ENCODE results near the gene TIMM50. TPM values are rescaled to one million over a fixed set of nuclear protein-coding genes. Genes with fewer than 3 reads are reported as not detected.
A peak's percentile ranks its signal among the peaks of the same experiment; 100 is the strongest.

Gene TIMM50
- total RNA-seq, 6 experiments from 2014 or later = 28.1 to 48.1 (median 31.3) TPM

DNA sequence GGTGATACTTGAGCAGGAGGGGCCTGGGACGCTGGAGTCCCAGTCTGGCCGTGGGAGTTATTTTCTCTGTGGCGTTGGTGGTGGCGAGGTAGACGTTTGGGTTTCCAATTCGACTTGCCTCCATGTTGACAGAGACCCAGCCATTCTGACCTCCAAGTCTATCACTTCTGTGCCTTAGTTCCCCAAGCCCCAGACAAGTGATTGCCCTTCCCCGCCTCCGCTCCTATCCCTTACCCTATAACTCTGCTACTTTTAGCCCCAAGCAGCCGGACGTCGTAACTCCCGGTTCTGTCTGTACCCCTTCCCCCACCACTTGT, 549 bp downstream of the TIMM50 start:
- Histone ChIP-seq H3K4me1 (peaks cover 0 to 9% (median 3%) of the 10 kb centered on the region in 4 donors), H3K4me3 (peak overlapping the region; percentile 72 to 91 (median 82)), H3K9me3 (no peaks in the 10 kb centered on the region), H3K36me3 (peaks cover 0 to 14% (median 3%) of the 10 kb centered on the region in 4 donors), H3K27ac (peak overlapping the region; percentile 66 to 78 (median 69)), H3K27me3 (no peaks in the 10 kb centered on the region)
- 4% methylated on average over 8 of the region's 12 CpGs for WGBS (ENCODE audit: insufficient coverage, low coverage, low lambda C conversion rate, missing lambda C conversion rate)
- TF ChIP-seq, protein P1, sequence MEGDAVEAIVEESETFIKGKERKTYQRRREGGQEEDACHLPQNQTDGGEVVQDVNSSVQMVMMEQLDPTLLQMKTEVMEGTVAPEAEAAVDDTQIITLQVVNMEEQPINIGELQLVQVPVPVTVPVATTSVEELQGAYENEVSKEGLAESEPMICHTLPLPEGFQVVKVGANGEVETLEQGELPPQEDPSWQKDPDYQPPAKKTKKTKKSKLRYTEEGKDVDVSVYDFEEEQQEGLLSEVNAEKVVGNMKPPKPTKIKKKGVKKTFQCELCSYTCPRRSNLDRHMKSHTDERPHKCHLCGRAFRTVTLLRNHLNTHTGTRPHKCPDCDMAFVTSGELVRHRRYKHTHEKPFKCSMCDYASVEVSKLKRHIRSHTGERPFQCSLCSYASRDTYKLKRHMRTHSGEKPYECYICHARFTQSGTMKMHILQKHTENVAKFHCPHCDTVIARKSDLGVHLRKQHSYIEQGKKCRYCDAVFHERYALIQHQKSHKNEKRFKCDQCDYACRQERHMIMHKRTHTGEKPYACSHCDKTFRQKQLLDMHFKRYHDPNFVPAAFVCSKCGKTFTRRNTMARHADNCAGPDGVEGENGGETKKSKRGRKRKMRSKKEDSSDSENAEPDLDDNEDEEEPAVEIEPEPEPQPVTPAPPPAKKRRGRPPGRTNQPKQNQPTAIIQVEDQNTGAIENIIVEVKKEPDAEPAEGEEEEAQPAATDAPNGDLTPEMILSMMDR (IDR thresholded peaks at IDR 0.05) = no peak
- TF ChIP-seq POLR2A (IDR thresholded peaks at IDR 0.05) = no peak
- no peak for DNase-seq
- intact Hi-C loops (cut with DNase I) = no loop called here
- no peak for ATAC-seq

DNA sequence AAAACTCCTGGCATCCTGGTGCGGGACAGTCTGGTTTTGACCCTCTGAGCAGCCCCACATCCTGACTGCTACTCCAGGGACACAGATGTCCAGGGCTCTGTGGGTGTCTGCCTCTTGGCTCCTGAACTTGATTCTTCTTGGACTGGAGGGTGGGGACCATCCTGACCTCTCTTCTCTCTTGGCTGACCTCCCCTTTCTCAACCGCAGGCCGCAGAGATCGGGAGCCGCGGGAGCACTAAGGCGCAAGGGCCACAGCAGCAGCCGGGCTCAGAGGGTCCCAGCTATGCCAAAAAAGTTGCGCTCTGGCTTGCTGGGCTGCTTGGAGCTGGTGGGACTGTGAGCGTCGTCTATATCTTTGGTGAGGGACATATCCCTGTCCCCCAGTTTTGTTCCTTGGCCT, 1.0 kb downstream of the TIMM50 start:
- ATAC-seq (no peak), DNase-seq (no peak)
- peak overlapping the region; percentile 72 to 91 (median 82) for H3K4me3 ChIP-seq
- H3K27me3 ChIP-seq = no peaks in the 10 kb centered on the region
- WGBS (ENCODE audit: insufficient coverage, low coverage, low lambda C conversion rate, missing lambda C conversion rate) = 59% methylated on average over 4 of the region's 11 CpGs
- intact Hi-C loops (cut with DNase I) = no loop called here
- no peak for TF ChIP-seq POLR2A (IDR thresholded peaks at IDR 0.05)
- TF ChIP-seq, protein P1 (IDR thresholded peaks at IDR 0.05) = no peak
- H3K36me3 ChIP-seq = peaks cover 0 to 13% (median 3%) of the 10 kb centered on the region in 4 donors
- H3K9me3 ChIP-seq = no peaks in the 10 kb centered on the region
- no peak overlapping the region for H3K27ac ChIP-seq
- H3K4me1 ChIP-seq = peaks cover 0 to 9% (median 3%) of the 10 kb centered on the region in 4 donors

DNA sequence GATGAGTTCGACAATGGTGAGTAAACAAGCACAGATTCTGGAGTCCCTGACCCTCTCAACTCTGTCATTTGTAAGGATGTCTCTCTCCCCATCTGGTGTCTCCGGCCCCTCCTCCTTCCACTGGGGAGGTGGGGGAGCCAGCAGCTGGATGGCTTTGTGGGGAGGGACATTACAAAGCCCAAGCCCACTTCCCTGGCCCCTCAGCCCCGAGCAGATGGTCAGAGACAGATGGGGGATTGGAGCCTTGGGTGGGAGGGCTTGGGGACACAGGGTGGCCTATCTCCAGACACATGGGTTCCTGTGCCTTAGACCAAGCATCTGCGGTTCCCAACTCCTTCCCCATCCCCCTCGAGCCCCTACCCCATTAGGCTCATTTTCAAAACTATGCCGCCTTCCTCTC, 2.5 kb downstream of the TIMM50 start:
- Histone ChIP-seq H3K27ac (no peak overlapping the region), H3K9me3 (no peaks in the 10 kb centered on the region), H3K4me1 (peaks cover 0 to 9% (median 3%) of the 10 kb centered on the region in 4 donors), H3K4me3 (no peak overlapping the region), H3K27me3 (no peaks in the 10 kb centered on the region), H3K36me3 (peaks cover 0 to 16% (median 4%) of the 10 kb centered on the region in 4 donors)
- ATAC-seq (no peak), DNase-seq (no peak)
- 75% methylated on average over 5 of the region's 6 CpGs for WGBS (ENCODE audit: insufficient coverage, low coverage, low lambda C conversion rate, missing lambda C conversion rate)
- intact Hi-C loops (cut with DNase I) = no loop called here
- TF ChIP-seq POLR2A (IDR thresholded peaks at IDR 0.05) = no peak
- TF ChIP-seq, protein P1 (IDR thresholded peaks at IDR 0.05) = no peak

DNA sequence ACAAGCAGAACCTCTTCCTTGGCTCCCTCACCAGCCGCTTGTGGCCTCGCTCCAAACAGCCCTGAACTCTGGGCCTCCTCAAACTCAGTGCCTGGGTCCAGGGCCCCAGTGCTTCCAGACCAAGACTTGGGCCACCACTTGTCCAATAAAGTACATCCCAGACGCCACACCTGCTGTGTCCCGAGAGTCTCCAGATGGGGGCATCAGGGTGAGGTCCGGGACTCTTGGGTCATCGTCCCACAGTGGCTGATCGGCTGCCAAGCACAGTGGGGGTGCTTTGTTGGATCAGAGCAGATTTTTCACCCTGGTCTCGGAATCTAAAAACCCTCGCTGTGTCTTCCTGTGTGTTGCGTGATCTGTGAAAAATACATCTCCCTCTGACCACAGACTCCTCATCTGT, 9.1 kb downstream of the TIMM50 start:
- WGBS (ENCODE audit: insufficient coverage, low coverage, low lambda C conversion rate, missing lambda C conversion rate) = no CpG with 5 or more reads among the region's 10 CpGs
- TF ChIP-seq POLR2A (IDR thresholded peaks at IDR 0.05) = no peak
- TF ChIP-seq, protein P1 (IDR thresholded peaks at IDR 0.05) = no peak
- H3K36me3 ChIP-seq = peaks cover 0 to 42% (median 15%) of the 10 kb centered on the region in 4 donors

DNA sequence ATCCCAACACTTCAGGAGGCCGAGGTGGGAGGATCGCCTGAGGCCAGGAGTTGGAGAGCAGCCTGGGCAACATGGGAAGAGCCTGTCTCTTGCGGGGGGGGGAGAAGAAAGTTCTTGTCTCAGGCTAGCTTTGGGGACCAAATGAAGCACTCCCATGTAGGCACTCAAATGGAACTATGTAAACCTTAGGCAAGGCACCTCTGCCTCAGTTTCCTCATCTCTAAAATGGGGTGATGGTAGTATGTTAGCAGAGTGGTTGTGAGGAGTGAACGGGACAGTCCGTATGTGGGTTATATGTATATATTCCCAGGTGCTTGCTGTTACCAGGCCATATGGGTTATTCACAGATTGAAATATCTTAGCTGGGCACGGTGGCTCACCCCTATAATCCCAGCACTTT, 11.6 kb downstream of the TIMM50 start:
- TF ChIP-seq POLR2A (IDR thresholded peaks at IDR 0.05) = no peak
- TF ChIP-seq, protein P1 (IDR thresholded peaks at IDR 0.05) = no peak
- DNase-seq (no peak), ATAC-seq (no peak)
- H3K27me3 ChIP-seq = no peaks in the 10 kb centered on the region
- WGBS (ENCODE audit: insufficient coverage, low coverage, low lambda C conversion rate, missing lambda C conversion rate) = 88% methylated on average over 6 of the region's 6 CpGs
- no peaks in the 10 kb centered on the region for H3K9me3 ChIP-seq
- intact Hi-C loops (cut with DNase I) = no loop called here
- H3K4me1 ChIP-seq = no peaks in the 10 kb centered on the region
- H3K27ac ChIP-seq = no peak overlapping the region
- H3K36me3 ChIP-seq = peaks cover 0 to 33% (median 11%) of the 10 kb centered on the region in 4 donors
- H3K4me3 ChIP-seq = no peak overlapping the region

More for the DNA sequence above, 9.1 kb downstream of the TIMM50 start:
- Histone ChIP-seq H3K9me3 (no peaks in the 10 kb centered on the region), H3K27me3 (no peaks in the 10 kb centered on the region), H3K27ac (no peak overlapping the region), H3K4me3 (no peak overlapping the region), H3K4me1 (no peaks in the 10 kb centered on the region)
- DNase-seq (no peak), ATAC-seq (no peak)
- intact Hi-C loops (cut with DNase I) = no loop called here
